HG03175 (cell line): ENCODE results near the gene OTOA.
"Not testable (repeated sequence)": the region's sequence is repeated elsewhere in the genome, so short reads cannot be mapped to it uniquely, and the experiment has no call there.

Experiments
- ATAC-seq: cut with Tn5 transposase; IDR thresholded peaks from one replicate; pipeline ENCODE4 v1.9.1; 2021; ENCODE audit warnings: mild to moderate bottlenecking, moderate library complexity; ENCODE audit not compliant: unreplicated experiment

The OTOA gene

GRCh38 chr16:21801538-21802374 is 138.0 kb downstream of the OTOA start:
- not testable (repeated sequence) for ATAC-seq

DNA sequence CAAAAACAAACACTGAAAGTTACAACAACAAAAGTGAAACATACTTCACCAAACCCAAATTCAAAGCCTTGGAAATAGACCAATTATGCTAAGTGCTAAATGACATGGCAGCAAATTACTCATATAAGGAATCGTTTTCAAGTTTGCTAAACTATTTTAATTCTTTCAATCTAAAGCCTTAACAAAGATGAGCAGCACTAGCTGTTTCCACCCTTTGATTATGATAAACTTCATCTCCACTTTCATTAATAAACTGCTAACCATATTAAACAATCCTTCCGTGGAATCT is 138.6 kb downstream of the OTOA start:
- not testable (repeated sequence) for ATAC-seq
